Skeletal muscle cell (primary cell): ENCODE results near the gene KRT12.
A peak's percentile ranks its signal among the peaks of the same experiment; 100 is the strongest.
"Not testable (repeated sequence)": the region's sequence is repeated elsewhere in the genome, so short reads cannot be mapped to it uniquely, and the experiment has no call there.

Source experiments
- DNase-seq: peaks from one replicate; pipeline ENCODE4 v3.0.0-alpha.2; 2010; ENCODE audit warnings: low read depth
- H3K4me3 ChIP-seq: 2 replicates; pipeline ENCODE4 v1.5.1; 2011; ENCODE audit warnings: low read depth, mild to moderate bottlenecking, control low read depth, low read length, moderate library complexity

Gene KRT12

GRCh38 chr17:40884708-40885512, 17.9 kb upstream of the KRT12 start, which contains the start of gene KRT20:
Gene KRT20 (minus strand): TSS chr17:40885242. CDS start chr17:40885185, 57 bp downstream.
- DNase-seq, result no peak
- H3K4me3 ChIP-seq, result no peak within 1 kb of the TSS

- DNase-seq, result no peak
- H3K4me3 ChIP-seq, result no peak overlapping the region
Observed at GRCh38 chr17:40883626-40884334, 16.8 kb upstream of the KRT12 start.

DNA sequence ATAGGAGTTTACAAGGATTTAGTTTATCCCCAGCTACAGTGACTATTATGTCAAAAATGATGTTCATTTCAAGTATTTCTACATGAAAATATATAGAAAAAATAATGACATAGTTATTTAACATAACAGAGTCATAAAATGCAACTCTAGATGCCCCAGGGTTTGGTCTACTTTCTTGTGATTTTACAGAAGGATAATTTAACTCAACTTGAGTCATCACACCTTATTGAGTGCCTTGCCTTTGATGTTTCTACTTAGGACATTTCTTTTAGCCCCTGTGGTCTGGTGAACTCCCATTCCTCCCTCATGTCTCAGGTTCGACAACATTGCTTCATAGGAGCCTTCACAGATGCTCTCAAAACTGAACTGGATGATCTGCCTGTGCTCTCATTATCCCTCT, 16.0 kb upstream of the KRT12 start:
- DNase-seq, result no peak

DNA sequence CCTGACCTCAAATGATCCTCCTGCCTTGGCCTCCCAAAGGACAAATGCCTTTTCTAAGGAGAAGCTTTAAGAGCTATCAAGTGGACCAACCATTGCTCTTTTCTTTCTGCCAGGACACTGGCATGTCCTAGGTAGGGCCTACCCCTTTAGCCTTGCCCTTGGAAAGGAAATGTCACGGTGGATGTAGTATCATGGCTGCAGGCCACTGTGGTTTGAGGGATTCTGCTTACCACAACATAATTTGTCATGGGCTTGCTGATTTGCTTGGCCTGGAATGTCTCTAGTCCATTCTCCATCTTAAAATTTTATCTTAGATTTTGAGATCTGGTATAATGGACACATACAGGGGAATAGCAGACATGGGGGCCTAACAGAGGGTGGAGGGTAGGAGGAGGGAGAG, 12.0 kb upstream of the KRT12 start:
- DNase-seq, result no peak
- H3K4me3 ChIP-seq, result no peak overlapping the region

More for the DNA sequence above, 16.0 kb upstream of the KRT12 start:
- H3K4me3 ChIP-seq, result no peak overlapping the region

- DNase-seq, result no peak
- H3K4me3 ChIP-seq, result no peak overlapping the region
Observed at GRCh38 chr17:40878044-40878443, 11.0 kb upstream of the KRT12 start.

- H3K4me3 ChIP-seq, result no peak overlapping the region
- no peak for DNase-seq
Observed at GRCh38 chr17:40873801-40874200, 6.8 kb upstream of the KRT12 start.

- no peak for DNase-seq
- no peak overlapping the region for H3K4me3 ChIP-seq
Observed at GRCh38 chr17:40873255-40873654, 6.2 kb upstream of the KRT12 start.

- H3K4me3 ChIP-seq, result no peak overlapping the region
- no peak for DNase-seq
Observed at GRCh38 chr17:40872416-40872815, 5.4 kb upstream of the KRT12 start.

- no peak overlapping the region for H3K4me3 ChIP-seq
- DNase-seq, result no peak
Observed at GRCh38 chr17:40871316-40871715, 4.3 kb upstream of the KRT12 start.

DNA sequence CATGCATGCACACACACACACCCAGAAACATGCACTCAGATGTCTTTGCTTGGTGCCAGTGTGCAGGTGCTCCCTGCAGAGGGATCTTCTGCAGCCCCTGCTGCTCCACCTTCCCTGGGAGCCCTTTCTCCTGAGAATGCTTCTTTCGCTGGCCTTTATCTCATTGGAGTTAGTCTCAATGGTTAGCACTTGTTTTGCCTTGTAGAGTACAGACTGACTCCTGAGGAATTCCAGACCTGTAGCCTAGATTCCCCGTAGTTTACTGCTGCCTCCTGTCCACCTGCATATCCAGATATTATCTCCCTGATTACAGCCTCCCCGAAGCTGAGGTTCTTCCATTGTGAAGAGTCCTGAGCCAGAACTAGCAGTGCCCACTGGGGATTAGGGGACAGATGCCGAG, 3.1 kb upstream of the KRT12 start:
- no peak overlapping the region for H3K4me3 ChIP-seq
- DNase-seq, result no peak

DNA sequence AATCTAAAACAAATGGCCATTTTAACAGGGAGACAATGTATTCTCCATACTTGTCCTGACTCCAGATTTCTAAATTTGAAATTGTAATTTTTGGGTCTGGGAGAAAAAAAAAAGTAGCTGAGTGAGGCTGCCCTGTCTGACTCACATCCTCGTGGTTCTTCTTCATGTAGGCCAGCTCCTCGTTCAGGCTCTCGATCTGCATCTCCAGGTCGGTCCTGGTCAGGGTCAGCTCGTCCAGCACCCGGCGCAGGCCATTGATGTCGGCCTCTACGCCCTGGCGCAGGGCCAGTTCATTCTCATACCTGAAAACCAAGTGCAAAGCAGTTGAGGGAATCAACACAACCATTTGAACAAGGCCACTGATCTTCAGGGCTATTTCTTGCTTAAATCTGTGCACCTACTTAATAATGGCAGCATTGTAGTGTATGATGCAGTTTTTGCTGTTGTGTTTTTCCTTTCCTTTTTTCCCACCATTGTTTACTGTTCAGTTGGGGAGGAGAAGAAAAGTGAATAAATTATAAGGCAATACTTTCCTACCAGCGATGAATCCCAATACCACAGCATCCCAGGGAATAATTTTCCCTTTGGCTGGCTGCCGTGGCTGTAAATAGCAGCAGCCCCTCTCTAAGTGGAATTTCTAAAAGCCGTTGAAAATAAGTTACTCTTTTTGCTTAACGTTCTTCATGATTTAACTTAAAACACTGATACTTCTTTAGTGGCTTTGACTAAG, 2.2 kb downstream of the KRT12 start:
- DNase-seq, result no peak
- no peak overlapping the region for H3K4me3 ChIP-seq

GRCh38 chr17:40862985-40863733, 3.9 kb downstream of the KRT12 start:
- H3K4me3 ChIP-seq, result no peak overlapping the region
- DNase-seq, result no peak

DNA sequence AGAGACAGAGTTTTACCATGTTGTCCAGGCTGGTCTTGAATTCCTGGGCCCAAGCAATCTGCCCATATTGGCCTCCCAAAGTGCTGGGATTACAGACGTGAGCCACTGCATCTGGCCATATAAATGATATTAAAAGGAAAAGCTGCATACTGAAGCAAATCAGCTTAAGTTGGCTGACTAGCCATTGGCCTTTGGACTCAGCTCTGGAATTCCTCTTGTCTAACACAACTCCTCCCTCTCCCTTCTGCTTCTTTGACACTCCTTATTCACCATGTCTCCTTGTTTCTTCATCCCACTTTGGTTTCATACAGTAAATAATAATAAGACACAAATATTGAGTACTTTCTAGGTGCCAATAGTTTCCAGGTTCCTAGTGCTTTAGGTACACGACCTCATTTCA, 7.5 kb downstream of the KRT12 start:
- no peak for DNase-seq

DNA sequence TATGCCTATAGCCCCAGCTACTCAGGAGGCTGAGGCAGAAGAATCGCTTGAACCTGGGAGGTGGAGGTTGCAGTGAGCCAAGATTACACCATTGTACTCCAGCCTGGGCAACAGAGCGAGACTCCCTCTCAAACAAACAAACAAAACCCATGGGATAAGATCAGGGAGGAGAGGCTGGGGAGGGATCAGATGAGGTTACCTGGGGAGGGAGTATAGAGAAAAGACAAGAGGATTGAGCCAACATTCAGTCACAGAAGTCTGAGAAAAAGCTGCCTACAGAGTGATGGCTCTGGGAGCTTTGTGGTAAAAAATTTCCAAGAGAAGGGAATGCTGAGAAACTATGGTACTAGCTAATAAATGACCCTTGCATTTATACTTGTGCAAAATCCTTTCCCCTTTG, 8.4 kb downstream of the KRT12 start:
- not testable (repeated sequence) for DNase-seq

More for the DNA sequence above, 7.5 kb downstream of the KRT12 start:
- no peak overlapping the region for H3K4me3 ChIP-seq

GRCh38 chr17:40857535-40857934, 9.5 kb downstream of the KRT12 start:
- DNase-seq, result no peak
- no peak overlapping the region for H3K4me3 ChIP-seq

More for the DNA sequence above, 8.4 kb downstream of the KRT12 start:
- not testable (repeated sequence) for H3K4me3 ChIP-seq

GRCh38 chr17:40854175-40854814, 12.7 kb downstream of the KRT12 start:
- no peak overlapping the region for H3K4me3 ChIP-seq
- DNase-seq, result peak; percentile 89

DNA sequence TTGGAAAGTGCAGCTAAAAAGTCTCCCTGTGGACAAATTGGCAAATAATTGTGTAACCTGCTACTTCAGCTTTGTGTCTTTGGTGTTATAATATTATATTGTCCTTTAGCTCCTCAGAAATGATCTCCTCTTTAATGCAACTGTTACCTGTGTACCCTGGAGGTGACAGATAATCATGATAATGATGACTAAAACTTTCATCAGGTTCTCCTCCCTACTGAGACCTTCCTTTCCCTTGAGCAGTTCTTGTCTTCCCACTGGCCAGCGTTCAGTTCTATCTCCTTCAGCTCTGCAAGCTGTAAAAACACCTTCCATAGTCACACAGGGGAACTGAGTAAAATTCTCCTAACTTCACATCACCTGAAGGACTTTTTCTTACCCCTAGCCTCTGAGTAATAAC, 14.7 kb downstream of the KRT12 start:
- DNase-seq, result no peak
- no peak overlapping the region for H3K4me3 ChIP-seq

DNA sequence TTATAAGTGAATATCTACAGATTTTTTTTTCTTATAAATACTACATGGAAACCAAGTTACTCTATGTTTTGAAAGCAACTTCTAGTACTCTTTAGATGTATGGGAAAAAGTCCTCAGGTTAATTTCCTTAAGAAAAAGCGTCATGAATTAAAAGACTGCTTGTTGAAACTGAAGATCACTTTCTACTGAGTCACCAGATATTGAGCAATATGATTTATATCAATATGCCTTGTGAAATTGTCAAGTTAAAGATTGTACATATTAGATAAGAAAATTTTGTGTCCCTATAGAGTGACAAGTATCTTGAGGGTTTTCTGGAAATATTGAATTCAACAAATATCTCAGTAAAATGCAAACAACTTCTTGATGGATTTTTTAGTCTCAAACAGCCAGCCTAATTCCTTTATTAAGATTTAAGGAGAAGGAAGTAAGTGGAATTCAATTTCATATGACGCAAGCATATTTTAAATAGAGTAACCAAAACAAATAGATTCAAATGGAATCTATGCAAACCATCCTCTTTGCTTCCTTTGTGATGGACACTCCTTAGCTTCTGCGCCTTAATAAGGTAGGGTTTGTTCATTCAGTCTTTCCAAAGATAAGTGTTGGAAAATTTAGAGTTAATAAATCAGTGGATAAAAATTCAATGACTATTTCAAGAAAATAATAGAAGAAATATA, 16.6 kb downstream of the KRT12 start:
- DNase-seq, result no peak
- H3K4me3 ChIP-seq, result no peak overlapping the region
